ENCODE data around the gene SIK2. TPM values are rescaled to one million over a fixed set of nuclear protein-coding genes. Genes with fewer than 3 reads are reported as not detected.

SIK2 gene
- total and polyA plus RNA-seq, 2 donors (not counting 1 experiment from before 2014, with no cell fraction given) = 4.9 to 21.8 TPM

- ChIA-PET CTCF (no interaction called here), POLR2A (no interaction called here)
- H3K79me2 ChIP-seq (ENCODE audit: control insufficient read depth, insufficient read depth, low read length) = peaks cover 22% of the 10 kb centered on the region
- H3K27ac Mint-ChIP-seq = no peak overlapping the region
- no peak overlapping the region for H2AFZ ChIP-seq (ENCODE audit: insufficient read depth, low read depth, low read length, poor library complexity, severe bottlenecking)
- H3K4me1 Mint-ChIP-seq = no peaks in the 10 kb centered on the region
- no peaks in the 10 kb centered on the region for H3K4me1 ChIP-seq (ENCODE audit: control insufficient read depth in 2 of 2, insufficient read depth in 2 of 2, low read length in 2 of 2)
- no peaks in the 10 kb centered on the region for H3K27me3 ChIP-seq (replicated peaks in 1 of 4; ENCODE audit: control extremely low read depth in 1 of 4, control insufficient read depth in 3 of 4, insufficient read depth in 4 of 4, low read length in 3 of 4)
- H3K4me2 ChIP-seq (replicated peaks; ENCODE audit: low read depth, low read length, poor library complexity, severe bottlenecking) = no peak overlapping the region
- H3K4me3 ChIP-seq (ENCODE audit: control extremely low read depth in 1 of 5, extremely low read depth in 1 of 5, insufficient read depth in 1 of 5, low read depth in 2 of 5, low read length in 4 of 5) = no peak overlapping the region
- H3K27ac ChIP-seq (ENCODE audit: low read length in 2 of 2) = no peak overlapping the region
- H3K4me3 Mint-ChIP-seq = no peak overlapping the region
- TF ChIP-seq EZH2 (IDR thresholded peaks at IDR 0.05; ENCODE audit: borderline replicate concordance, insufficient read depth, low read depth, low read length, poor library complexity, severe bottlenecking) (no peak), CTCF (IDR thresholded peaks at IDR 0.05) (no peak)
- intact Hi-C loops (cut with micrococcal nuclease) = no loop called here
- no peaks in the 10 kb centered on the region for H4K20me1 ChIP-seq (ENCODE audit: control insufficient read depth, insufficient read depth, low read length, poor library complexity, severe bottlenecking)
- H3K9ac ChIP-seq (ENCODE audit: low read length) = no peak overlapping the region
- H3K27me3 Mint-ChIP-seq = no peaks in the 10 kb centered on the region
- DNase-seq (no peak), ATAC-seq (ENCODE audit: low read depth) (no peak)
- no peaks in the 10 kb centered on the region for H3K9me3 ChIP-seq (ENCODE audit: control extremely low read depth in 1 of 3, control insufficient read depth in 2 of 3, insufficient read depth in 1 of 3, low read length in 2 of 3)
- no peaks in the 10 kb centered on the region for H3K9me3 Mint-ChIP-seq (ENCODE audit: insufficient read depth)
- H3K36me3 ChIP-seq (replicated peaks in 1 of 2; ENCODE audit: control extremely low read depth in 1 of 2, control insufficient read depth in 1 of 2, extremely low read depth in 1 of 2, insufficient read depth in 2 of 2, low read length in 1 of 2) = peaks cover 0 to 2% of the 10 kb centered on the region in 2 experiments
Observed at GRCh38 chr11:111663820-111664219, 61.6 kb downstream of the SIK2 start.

GRCh38 chr11:111665777-111666176 is 63.5 kb downstream of the SIK2 start:
- no CpG with 5 or more reads among the region's 3 CpGs for WGBS (ENCODE audit: insufficient coverage)
- Mint-ChIP-seq H3K27me3 (no peaks in the 10 kb centered on the region), H3K27ac (no peak overlapping the region), H3K4me1 (no peaks in the 10 kb centered on the region), H3K4me3 (no peak overlapping the region), H3K9me3 (ENCODE audit: insufficient read depth) (no peaks in the 10 kb centered on the region)
- no peaks in the 10 kb centered on the region for H3K36me3 ChIP-seq (replicated peaks in 1 of 2; ENCODE audit: control extremely low read depth in 1 of 2, control insufficient read depth in 1 of 2, extremely low read depth in 1 of 2, insufficient read depth in 2 of 2, low read length in 1 of 2)
- TF ChIP-seq CTCF (IDR thresholded peaks at IDR 0.05) (no peak), EZH2 (IDR thresholded peaks at IDR 0.05; ENCODE audit: borderline replicate concordance, insufficient read depth, low read depth, low read length, poor library complexity, severe bottlenecking) (no peak)
- intact Hi-C loops (cut with micrococcal nuclease) = no loop called here
- no peak for ATAC-seq (ENCODE audit: low read depth)
- no peak overlapping the region for H2AFZ ChIP-seq (ENCODE audit: insufficient read depth, low read depth, low read length, poor library complexity, severe bottlenecking)
- no peak overlapping the region for H3K9ac ChIP-seq (ENCODE audit: low read length)
- H4K20me1 ChIP-seq (ENCODE audit: control insufficient read depth, insufficient read depth, low read length, poor library complexity, severe bottlenecking) = no peaks in the 10 kb centered on the region
- H3K79me2 ChIP-seq (ENCODE audit: control insufficient read depth, insufficient read depth, low read length) = peaks cover 22% of the 10 kb centered on the region
- no peak overlapping the region for H3K27ac ChIP-seq (ENCODE audit: low read length in 2 of 2)
- H3K27me3 ChIP-seq (replicated peaks in 1 of 4; ENCODE audit: control extremely low read depth in 1 of 4, control insufficient read depth in 3 of 4, insufficient read depth in 4 of 4, low read length in 3 of 4) = no peaks in the 10 kb centered on the region
- no peaks in the 10 kb centered on the region for H3K4me1 ChIP-seq (ENCODE audit: control insufficient read depth in 2 of 2, insufficient read depth in 2 of 2, low read length in 2 of 2)
- no peaks in the 10 kb centered on the region for H3K9me3 ChIP-seq (ENCODE audit: control extremely low read depth in 1 of 3, control insufficient read depth in 2 of 3, insufficient read depth in 1 of 3, low read length in 2 of 3)
- ChIA-PET CTCF (no interaction called here), POLR2A (no interaction called here)
- no peak overlapping the region for H3K4me3 ChIP-seq (ENCODE audit: control extremely low read depth in 1 of 5, extremely low read depth in 1 of 5, insufficient read depth in 1 of 5, low read depth in 2 of 5, low read length in 4 of 5)
- H3K4me2 ChIP-seq (replicated peaks; ENCODE audit: low read depth, low read length, poor library complexity, severe bottlenecking) = no peak overlapping the region
- no peak for DNase-seq
